OCI-LY1 (cell line): ENCODE measurements around the gene ASAH2.

ENCODE experiments used
- EZH2 ChIP-seq: fragments of 200-600 bp; sonication (generic), shearing (Covaris generic); IDR thresholded peaks from 2 replicates; pipeline ENCODE4 v1.8.0; 2017; ENCODE audit warnings: borderline replicate concordance, mixed run types, mild to moderate bottlenecking, antibody characterized with exemption, low read length, moderate library complexity, mixed read lengths
- TF ChIP-seq, protein P1 (sequence below): fragments of 200-600 bp; sonication (generic), shearing (Covaris generic); IDR thresholded peaks from 2 replicates; pipeline ENCODE4 v1.5.1; 2017; ENCODE audit warnings: mild to moderate bottlenecking, antibody characterized with exemption, low read length, moderate library complexity, mixed read lengths

DNA sequence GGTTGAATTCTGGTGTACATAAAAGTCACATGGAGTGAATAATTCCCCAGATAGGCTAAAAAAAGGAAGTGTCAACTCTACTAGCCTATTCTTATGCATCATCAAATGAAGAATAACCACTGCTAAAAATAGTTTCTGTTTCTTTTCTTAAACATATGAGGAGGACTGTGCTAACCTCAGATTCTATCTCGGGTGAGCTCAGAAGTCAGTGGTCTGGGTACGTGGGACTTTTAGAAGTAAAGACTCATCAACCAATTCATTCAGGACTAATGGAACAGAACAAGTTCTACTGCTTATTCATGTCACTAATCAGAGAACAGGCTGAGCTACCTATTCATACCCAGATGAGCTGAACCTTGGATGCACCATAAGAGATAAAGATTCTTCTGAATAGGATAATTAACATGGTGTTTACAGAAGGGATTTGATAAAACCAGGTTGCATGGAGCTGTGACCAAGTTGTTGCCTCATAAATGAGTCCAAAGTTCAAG is 9.5 kb upstream of the ASAH2 start:
- TF ChIP-seq, protein P1, sequence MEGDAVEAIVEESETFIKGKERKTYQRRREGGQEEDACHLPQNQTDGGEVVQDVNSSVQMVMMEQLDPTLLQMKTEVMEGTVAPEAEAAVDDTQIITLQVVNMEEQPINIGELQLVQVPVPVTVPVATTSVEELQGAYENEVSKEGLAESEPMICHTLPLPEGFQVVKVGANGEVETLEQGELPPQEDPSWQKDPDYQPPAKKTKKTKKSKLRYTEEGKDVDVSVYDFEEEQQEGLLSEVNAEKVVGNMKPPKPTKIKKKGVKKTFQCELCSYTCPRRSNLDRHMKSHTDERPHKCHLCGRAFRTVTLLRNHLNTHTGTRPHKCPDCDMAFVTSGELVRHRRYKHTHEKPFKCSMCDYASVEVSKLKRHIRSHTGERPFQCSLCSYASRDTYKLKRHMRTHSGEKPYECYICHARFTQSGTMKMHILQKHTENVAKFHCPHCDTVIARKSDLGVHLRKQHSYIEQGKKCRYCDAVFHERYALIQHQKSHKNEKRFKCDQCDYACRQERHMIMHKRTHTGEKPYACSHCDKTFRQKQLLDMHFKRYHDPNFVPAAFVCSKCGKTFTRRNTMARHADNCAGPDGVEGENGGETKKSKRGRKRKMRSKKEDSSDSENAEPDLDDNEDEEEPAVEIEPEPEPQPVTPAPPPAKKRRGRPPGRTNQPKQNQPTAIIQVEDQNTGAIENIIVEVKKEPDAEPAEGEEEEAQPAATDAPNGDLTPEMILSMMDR, result no peak
- no peak for TF ChIP-seq EZH2
